SK-N-SH (cell line): Measurements from ENCODE around the gene TMEM14A. TPM values are rescaled to one million over a fixed set of nuclear protein-coding genes. Genes with fewer than 3 reads are reported as not detected.

Source experiments
- CTCF ChIA-PET: fragments of 300-600, 350-600 bp; formaldehyde crosslinking; extraction: SDS; loops from one replicate; lab custom pipeline; 2021; lab: Yijun Ruan, JAX
- POLR2A ChIA-PET: fragments of 350-600 bp; sonication (Branson Sonifier 250); formaldehyde crosslinking; extraction: SDS; loops from one replicate; lab custom pipeline; 2020; ENCODE audit warnings: antibody characterized with exemption, inconsistent platforms; lab: Yijun Ruan, JAX
- DNase-seq: peaks from one replicate; pipeline ENCODE4 v3.0.0; 2012
- H2AFZ ChIP-seq: fragments of 200-600 bp; sonication (generic); 2 replicates; pipeline ENCODE4 v1.8.1; 2016; ENCODE audit warnings: antibody characterized with exemption, mild to moderate bottlenecking, low read depth
- H3F3A ChIP-seq: fragments of 200-600 bp; sonication (generic); replicated peaks from 2 replicates; pipeline ENCODE3; 2016; ENCODE audit warnings: antibody characterized with exemption, mild to moderate bottlenecking; ENCODE audit not compliant: insufficient read depth
- H3K27ac ChIP-seq, 2 experiments: fragments of 200-500 bp in 1 of 2; fragments of 200-600 bp in 1 of 2; sonication (Bioruptor generic) in 1 of 2; sonication (generic), shearing (Covaris generic) in 1 of 2; 2 replicates each; pipeline versions ENCODE4 v1.5.1 to v1.6.1; 2014 to 2016; ENCODE audit warnings: low read depth in 2 of 2, inconsistent platforms in 1 of 2, low read length in 1 of 2, mild to moderate bottlenecking in 1 of 2, mixed read lengths in 1 of 2
- H3K27me3 ChIP-seq: fragments of 200-600 bp; sonication (generic), shearing (Covaris generic); 2 replicates; pipeline ENCODE4 v1.6.1; 2016; ENCODE audit warnings: mixed run types; ENCODE audit not compliant: insufficient read depth
- H3K36me3 ChIP-seq, 2 experiments: fragments of 200-500 bp in 1 of 2; fragments of 200-600 bp in 1 of 2; sonication (Bioruptor generic) in 1 of 2; sonication (generic) in 1 of 2; replicated peaks in 1 of 2; 2 replicates each; pipeline versions ENCODE3 to v1.5.1; 2014 to 2016; ENCODE audit warnings: low read length in 1 of 2, mild to moderate bottlenecking in 1 of 2; ENCODE audit not compliant: insufficient read depth in 2 of 2, control insufficient read depth in 1 of 2
- H3K4me1 ChIP-seq, 2 experiments: fragments of 200-500 bp in 1 of 2; fragments of 200-600 bp in 1 of 2; sonication (Bioruptor generic) in 1 of 2; sonication (generic), shearing (Covaris generic) in 1 of 2; 2 replicates each; pipeline versions ENCODE4 v1.5.1 to v1.6.1; 2014 to 2016; ENCODE audit warnings: low read depth in 1 of 2, low read length in 1 of 2, mixed run types in 1 of 2; ENCODE audit not compliant: insufficient read depth in 2 of 2, control insufficient read depth in 1 of 2
- H3K4me2 ChIP-seq: fragments of 200-600 bp; sonication (generic), shearing (Covaris generic); 2 replicates; pipeline ENCODE4 v1.6.1; 2017; ENCODE audit warnings: mixed run types
- H3K4me3 ChIP-seq, 2 experiments: fragments of 200-500 bp in 1 of 2; fragments of 200-600 bp in 1 of 2; sonication (Bioruptor generic) in 1 of 2; sonication (generic), shearing (Covaris generic) in 1 of 2; 2 replicates each; pipeline versions ENCODE4 v1.5.1 to v1.8.1; 2014 to 2016; ENCODE audit warnings: low read depth in 2 of 2, inconsistent platforms in 1 of 2, low read length in 1 of 2, mild to moderate bottlenecking in 1 of 2, mixed read lengths in 1 of 2, moderate library complexity in 1 of 2
- H3K79me2 ChIP-seq: fragments of 200-600 bp; sonication (generic); 2 replicates; pipeline ENCODE4 v1.8.1; 2017; ENCODE audit warnings: mild to moderate bottlenecking; ENCODE audit not compliant: insufficient read depth
- H3K9ac ChIP-seq: fragments of 200-600 bp; sonication (generic); 2 replicates; pipeline ENCODE4 v1.6.1; 2017; ENCODE audit warnings: mixed run types
- H3K9me2 ChIP-seq: fragments of 200-600 bp; sonication (generic); 2 replicates; pipeline ENCODE4 v1.6.1; 2017; ENCODE audit warnings: mixed run types
- H3K9me3 ChIP-seq: fragments of 200-600 bp; sonication (generic); 2 replicates; pipeline ENCODE4 v1.6.1; 2017; ENCODE audit warnings: mixed run types, mild to moderate bottlenecking, moderate library complexity
- H4K20me1 ChIP-seq: fragments of 200-600 bp; sonication (generic); 2 replicates; pipeline ENCODE4 v1.6.1; 2017; ENCODE audit warnings: mild to moderate bottlenecking, mixed run types; ENCODE audit not compliant: insufficient read depth
- ELF1 ChIP-seq: IDR thresholded peaks from 2 replicates; pipeline ENCODE4 v1.4.0; 2012
- EZH2phosphoT487 ChIP-seq: fragments of 200-600 bp; sonication (generic); IDR thresholded peaks from 2 replicates; pipeline ENCODE4 v1.6.1; 2017; ENCODE audit warnings: low read depth, mixed run types, mild to moderate bottlenecking, antibody characterized with exemption, moderate library complexity, borderline replicate concordance
- FOXM1 ChIP-seq: IDR thresholded peaks from 2 replicates; pipeline ENCODE4 v1.4.0; 2012; ENCODE audit warnings: low read depth, mild to moderate bottlenecking
- GABPA ChIP-seq: IDR thresholded peaks from 2 replicates; pipeline ENCODE4 v1.4.0; 2012; ENCODE audit warnings: low read depth, mild to moderate bottlenecking
- NFIC ChIP-seq: IDR thresholded peaks from 2 replicates; pipeline ENCODE4 v1.4.0; 2012; ENCODE audit warnings: borderline replicate concordance
- RAD21 ChIP-seq: IDR thresholded peaks from 2 replicates; pipeline ENCODE4 v1.6.1; 2012; ENCODE audit warnings: mild to moderate bottlenecking, low read length
- RFX5 ChIP-seq: IDR thresholded peaks from 2 replicates; pipeline ENCODE4 v1.6.1; 2012; ENCODE audit warnings: mild to moderate bottlenecking, improper control_type of control experiment, low read length
- SIN3A ChIP-seq: IDR thresholded peaks from 2 replicates; pipeline ENCODE4 v1.6.1; 2012; ENCODE audit warnings: low read depth, mild to moderate bottlenecking, low read length, moderate library complexity, borderline replicate concordance
- TAF1 ChIP-seq: IDR thresholded peaks from 2 replicates; pipeline ENCODE4 v1.6.1; 2012; ENCODE audit warnings: low read depth, mild to moderate bottlenecking, low read length, moderate library complexity, borderline replicate concordance
- TCF12 ChIP-seq: IDR thresholded peaks from 2 replicates; pipeline ENCODE4 v1.4.0; 2012
- YY1 ChIP-seq: IDR thresholded peaks from 2 replicates; pipeline ENCODE4 v1.4.0; 2012; ENCODE audit warnings: low read depth, mild to moderate bottlenecking
- WGBS: methylation state at CpG from one replicate; pipeline ENCODE4 v1.1.6; 2017; ENCODE audit warnings: low lambda C conversion rate; 5-methylcytosine and 5-hydroxymethylcytosine counted together
- polyA plus RNA-seq, 3 experiments: library from polyadenylated mRNA; depleted of rRNA; stranded (reverse); fragments of >200 nt; gene quantifications; 2 replicates each; pipeline ENCODE4 v1.2.3, GENCODE V29; 2012
- TF ChIP-seq, protein P1 (sequence below): IDR thresholded peaks from 2 replicates; pipeline ENCODE4 v1.6.1; 2012; ENCODE audit warnings: mild to moderate bottlenecking, low read depth, low read length, moderate library complexity
- TF ChIP-seq, protein P2 (sequence below): IDR thresholded peaks from 2 replicates; pipeline ENCODE4 v1.4.0; 2012; ENCODE audit warnings: low read depth, borderline replicate concordance
- TF ChIP-seq, protein P3 (sequence below): fragments of 200-600 bp; sonication (generic); IDR thresholded peaks from 2 replicates; pipeline ENCODE4 v1.6.1; 2017; ENCODE audit warnings: antibody characterized with exemption, mild to moderate bottlenecking, moderate library complexity

Gene TMEM14A
- polyA plus RNA-seq, 1 of the 3 experiments (the other 2 are of a cell fraction), result 42.4 TPM

DNA sequence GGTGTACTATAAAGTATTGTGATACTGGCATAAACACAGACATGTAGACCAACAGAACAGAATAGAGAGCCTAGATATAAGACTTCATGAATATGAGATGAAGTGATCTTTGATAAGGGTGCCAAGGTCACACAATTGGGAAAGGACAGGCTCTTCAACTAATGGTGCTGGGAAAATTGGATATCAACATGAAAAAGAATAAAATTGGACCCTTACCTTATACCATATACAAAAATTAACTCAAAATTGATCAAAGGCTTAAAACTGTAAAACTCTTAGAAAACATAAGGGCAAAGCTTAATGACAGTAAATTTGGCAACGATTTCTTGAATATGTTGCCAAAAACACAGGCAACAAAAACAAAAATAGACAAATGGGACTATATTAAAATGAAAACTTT is 49.3 kb upstream of the TMEM14A start (continued):
- TF ChIP-seq, protein P1, sequence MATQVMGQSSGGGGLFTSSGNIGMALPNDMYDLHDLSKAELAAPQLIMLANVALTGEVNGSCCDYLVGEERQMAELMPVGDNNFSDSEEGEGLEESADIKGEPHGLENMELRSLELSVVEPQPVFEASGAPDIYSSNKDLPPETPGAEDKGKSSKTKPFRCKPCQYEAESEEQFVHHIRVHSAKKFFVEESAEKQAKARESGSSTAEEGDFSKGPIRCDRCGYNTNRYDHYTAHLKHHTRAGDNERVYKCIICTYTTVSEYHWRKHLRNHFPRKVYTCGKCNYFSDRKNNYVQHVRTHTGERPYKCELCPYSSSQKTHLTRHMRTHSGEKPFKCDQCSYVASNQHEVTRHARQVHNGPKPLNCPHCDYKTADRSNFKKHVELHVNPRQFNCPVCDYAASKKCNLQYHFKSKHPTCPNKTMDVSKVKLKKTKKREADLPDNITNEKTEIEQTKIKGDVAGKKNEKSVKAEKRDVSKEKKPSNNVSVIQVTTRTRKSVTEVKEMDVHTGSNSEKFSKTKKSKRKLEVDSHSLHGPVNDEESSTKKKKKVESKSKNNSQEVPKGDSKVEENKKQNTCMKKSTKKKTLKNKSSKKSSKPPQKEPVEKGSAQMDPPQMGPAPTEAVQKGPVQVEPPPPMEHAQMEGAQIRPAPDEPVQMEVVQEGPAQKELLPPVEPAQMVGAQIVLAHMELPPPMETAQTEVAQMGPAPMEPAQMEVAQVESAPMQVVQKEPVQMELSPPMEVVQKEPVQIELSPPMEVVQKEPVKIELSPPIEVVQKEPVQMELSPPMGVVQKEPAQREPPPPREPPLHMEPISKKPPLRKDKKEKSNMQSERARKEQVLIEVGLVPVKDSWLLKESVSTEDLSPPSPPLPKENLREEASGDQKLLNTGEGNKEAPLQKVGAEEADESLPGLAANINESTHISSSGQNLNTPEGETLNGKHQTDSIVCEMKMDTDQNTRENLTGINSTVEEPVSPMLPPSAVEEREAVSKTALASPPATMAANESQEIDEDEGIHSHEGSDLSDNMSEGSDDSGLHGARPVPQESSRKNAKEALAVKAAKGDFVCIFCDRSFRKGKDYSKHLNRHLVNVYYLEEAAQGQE, result no peak
- TF ChIP-seq TAF1 (no peak), EZH2phosphoT487 (no peak), YY1 (no peak), RAD21 (no peak), RFX5 (no peak)
- TF ChIP-seq, protein P2, sequence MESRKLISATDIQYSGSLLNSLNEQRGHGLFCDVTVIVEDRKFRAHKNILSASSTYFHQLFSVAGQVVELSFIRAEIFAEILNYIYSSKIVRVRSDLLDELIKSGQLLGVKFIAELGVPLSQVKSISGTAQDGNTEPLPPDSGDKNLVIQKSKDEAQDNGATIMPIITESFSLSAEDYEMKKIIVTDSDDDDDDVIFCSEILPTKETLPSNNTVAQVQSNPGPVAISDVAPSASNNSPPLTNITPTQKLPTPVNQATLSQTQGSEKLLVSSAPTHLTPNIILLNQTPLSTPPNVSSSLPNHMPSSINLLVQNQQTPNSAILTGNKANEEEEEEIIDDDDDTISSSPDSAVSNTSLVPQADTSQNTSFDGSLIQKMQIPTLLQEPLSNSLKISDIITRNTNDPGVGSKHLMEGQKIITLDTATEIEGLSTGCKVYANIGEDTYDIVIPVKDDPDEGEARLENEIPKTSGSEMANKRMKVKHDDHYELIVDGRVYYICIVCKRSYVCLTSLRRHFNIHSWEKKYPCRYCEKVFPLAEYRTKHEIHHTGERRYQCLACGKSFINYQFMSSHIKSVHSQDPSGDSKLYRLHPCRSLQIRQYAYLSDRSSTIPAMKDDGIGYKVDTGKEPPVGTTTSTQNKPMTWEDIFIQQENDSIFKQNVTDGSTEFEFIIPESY, result no peak

DNA sequence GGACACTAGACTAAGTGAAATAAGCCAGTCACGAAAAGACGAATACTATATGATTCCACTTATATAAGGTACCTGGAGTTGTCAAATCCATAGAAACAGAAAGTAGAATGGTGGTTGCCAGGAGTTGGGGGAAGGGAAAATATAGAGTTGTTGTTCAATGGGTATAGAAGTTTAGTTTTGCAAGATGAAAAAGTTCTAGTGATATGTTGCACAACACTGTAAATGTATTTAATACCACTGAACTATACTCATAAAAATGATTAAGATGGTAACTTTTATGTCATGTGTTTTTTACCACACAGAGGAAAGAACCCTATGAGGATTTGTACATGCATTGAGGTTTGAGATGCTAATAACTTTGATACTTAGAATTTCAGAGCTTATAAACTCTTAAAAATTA is 48.1 kb upstream of the TMEM14A start:
- Histone ChIP-seq H3K9me2 (no peaks in the 10 kb centered on the region), H3K27ac (no peak overlapping the region), H4K20me1 (no peaks in the 10 kb centered on the region), H3K9ac (no peak overlapping the region), H2AFZ (0 out of 2 replicates have a peak overlapping the region, but pooled peaks have one; percentile 3), H3K9me3 (no peaks in the 10 kb centered on the region), H3K4me3 (no peak overlapping the region), H3K4me2 (no peak overlapping the region), H3F3A (peaks cover 1% of the 10 kb centered on the region), H3K36me3 (no peaks in the 10 kb centered on the region), H3K27me3 (no peaks in the 10 kb centered on the region), H3K4me1 (0 out of 4 replicates have a peak, but pooled peaks cover 0 to 4% of the 10 kb centered on the region in 2 experiments), H3K79me2 (no peaks in the 10 kb centered on the region)
- 96% methylated on average over 2 of the region's 2 CpGs for WGBS
- ChIA-PET CTCF (interaction anchor here (1.5 to 1.6 kb wide), 2 partner anchors 25 to 29 kb away, joined by 4 to 5 read pairs; no protein-coding TSS in a partner anchor), POLR2A (no interaction called here)
- DNase-seq, result no peak
- no peak for TF ChIP-seq SIN3A
- no peak for TF ChIP-seq GABPA
- no peak for TF ChIP-seq ELF1
- no peak for TF ChIP-seq TCF12
- TF ChIP-seq NFIC, result no peak
- no peak for TF ChIP-seq FOXM1
- TF ChIP-seq, protein P3, sequence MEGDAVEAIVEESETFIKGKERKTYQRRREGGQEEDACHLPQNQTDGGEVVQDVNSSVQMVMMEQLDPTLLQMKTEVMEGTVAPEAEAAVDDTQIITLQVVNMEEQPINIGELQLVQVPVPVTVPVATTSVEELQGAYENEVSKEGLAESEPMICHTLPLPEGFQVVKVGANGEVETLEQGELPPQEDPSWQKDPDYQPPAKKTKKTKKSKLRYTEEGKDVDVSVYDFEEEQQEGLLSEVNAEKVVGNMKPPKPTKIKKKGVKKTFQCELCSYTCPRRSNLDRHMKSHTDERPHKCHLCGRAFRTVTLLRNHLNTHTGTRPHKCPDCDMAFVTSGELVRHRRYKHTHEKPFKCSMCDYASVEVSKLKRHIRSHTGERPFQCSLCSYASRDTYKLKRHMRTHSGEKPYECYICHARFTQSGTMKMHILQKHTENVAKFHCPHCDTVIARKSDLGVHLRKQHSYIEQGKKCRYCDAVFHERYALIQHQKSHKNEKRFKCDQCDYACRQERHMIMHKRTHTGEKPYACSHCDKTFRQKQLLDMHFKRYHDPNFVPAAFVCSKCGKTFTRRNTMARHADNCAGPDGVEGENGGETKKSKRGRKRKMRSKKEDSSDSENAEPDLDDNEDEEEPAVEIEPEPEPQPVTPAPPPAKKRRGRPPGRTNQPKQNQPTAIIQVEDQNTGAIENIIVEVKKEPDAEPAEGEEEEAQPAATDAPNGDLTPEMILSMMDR, result no peak
- no peak for TF ChIP-seq RAD21
- TF ChIP-seq, protein P2, result no peak
